Loucy (cell line): ENCODE measurements around the gene CDT1.

Source experiments
- H2AFZ ChIP-seq: fragments of 200-600 bp; sonication (generic); 2 replicates; pipeline ENCODE4 v1.6.0; 2016; ENCODE audit warnings: antibody characterized with exemption, mild to moderate bottlenecking, low read length, moderate library complexity
- H3F3A ChIP-seq: fragments of 200-600 bp; 2 replicates; pipeline ENCODE4 v1.6.0; 2016; ENCODE audit warnings: antibody characterized with exemption, low read depth, mild to moderate bottlenecking
- H3K27me3 ChIP-seq: fragments of 200-600 bp; sonication (generic); 2 replicates; pipeline ENCODE4 v1.6.1; 2014; ENCODE audit warnings: low read length, mild to moderate bottlenecking; ENCODE audit not compliant: insufficient read depth, poor library complexity, severe bottlenecking
- H3K36me3 ChIP-seq: fragments of 200-600 bp; sonication (generic); 2 replicates; pipeline ENCODE4 v1.6.1; 2016; ENCODE audit warnings: low read length; ENCODE audit not compliant: insufficient read depth
- H3K4me1 ChIP-seq: fragments of 200-600 bp; sonication (generic); 2 replicates; pipeline ENCODE4 v1.5.1; 2014; ENCODE audit warnings: low read length, mild to moderate bottlenecking; ENCODE audit not compliant: insufficient read depth, poor library complexity, severe bottlenecking
- H3K4me2 ChIP-seq: fragments of 200-600 bp; sonication (generic); 2 replicates; pipeline ENCODE4 v1.6.0; 2014; ENCODE audit warnings: antibody characterized with exemption, low read length, low read depth, mild to moderate bottlenecking; ENCODE audit not compliant: poor library complexity, severe bottlenecking
- H3K4me3 ChIP-seq: fragments of 200-600 bp; sonication (generic); 2 replicates; pipeline ENCODE4 v1.5.1; 2014; ENCODE audit warnings: low read length, mild to moderate bottlenecking, mixed read lengths; ENCODE audit not compliant: poor library complexity, severe bottlenecking
- H3K79me2 ChIP-seq: fragments of 200-600 bp; sonication (generic); 2 replicates; pipeline ENCODE4 v1.6.1; 2014; ENCODE audit warnings: low read length; ENCODE audit not compliant: insufficient read depth
- H3K9ac ChIP-seq: fragments of 200-600 bp; sonication (generic); 2 replicates; pipeline ENCODE4 v1.6.0; 2014; ENCODE audit warnings: mild to moderate bottlenecking, low read depth, low read length, moderate library complexity; ENCODE audit not compliant: poor library complexity, severe bottlenecking
- H3K9me2 ChIP-seq: fragments of 200-600 bp; sonication (generic); replicated peaks from 2 replicates; pipeline ENCODE4 v1.6.1; 2016; ENCODE audit warnings: low read depth, low read length, mixed read lengths
- H3K9me3 ChIP-seq: fragments of 200-600 bp; sonication (generic); 2 replicates; pipeline ENCODE4 v1.6.1; 2014; ENCODE audit warnings: mild to moderate bottlenecking, antibody characterized with exemption, low read length, low read depth; ENCODE audit not compliant: insufficient read depth
- H4K20me1 ChIP-seq: fragments of 200-600 bp; sonication (generic); 2 replicates; pipeline ENCODE4 v1.6.0; 2014; ENCODE audit warnings: antibody characterized with exemption, low read length, mild to moderate bottlenecking; ENCODE audit not compliant: insufficient read depth, poor library complexity, severe bottlenecking
- EZH2phosphoT487 ChIP-seq: fragments of 200-600 bp; IDR thresholded peaks from 2 replicates; pipeline ENCODE4 v1.6.1; 2018; ENCODE audit warnings: antibody characterized with exemption, mild to moderate bottlenecking, moderate library complexity, borderline replicate concordance
- TF ChIP-seq, protein P1 (sequence below): fragments of 200-600 bp; sonication (generic); conservative IDR thresholded peaks from 2 replicates; pipeline ENCODE4 v1.5.1; 2014; ENCODE audit warnings: mild to moderate bottlenecking, antibody characterized with exemption, low read length

CDT1 gene

DNA sequence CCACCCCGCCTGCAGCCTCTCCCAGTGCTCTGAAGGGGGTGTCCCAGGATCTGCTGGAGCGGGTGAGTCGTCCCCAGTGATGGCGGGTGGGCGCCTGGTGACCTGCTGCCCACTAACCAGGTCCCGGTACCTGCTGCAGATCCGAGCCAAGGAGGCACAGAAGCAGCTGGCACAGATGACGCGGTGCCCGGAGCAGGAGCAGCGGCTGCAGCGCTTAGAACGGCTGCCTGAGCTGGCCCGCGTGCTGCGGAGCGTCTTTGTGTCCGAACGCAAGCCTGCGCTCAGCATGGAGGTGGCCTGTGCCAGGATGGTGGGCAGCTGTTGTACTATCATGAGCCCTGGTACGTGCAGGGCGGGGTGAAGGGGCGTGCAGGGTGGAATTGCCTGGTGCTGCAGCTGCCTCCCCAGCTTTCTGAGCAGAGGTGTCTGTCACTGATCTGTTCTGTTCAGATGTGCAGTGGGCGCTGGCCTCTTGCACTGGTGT, 3.6 kb downstream of the CDT1 start:
- Histone ChIP-seq H3K27me3 (no peaks in the 10 kb centered on the region), H2AFZ (no peak overlapping the region), H3K9me3 (no peaks in the 10 kb centered on the region), H3K9ac (no peak overlapping the region), H3K4me3 (no peak overlapping the region), H3K4me2 (no peak overlapping the region), H4K20me1 (peaks cover 59% of the 10 kb centered on the region), H3K4me1 (no peaks in the 10 kb centered on the region), H3K36me3 (peaks cover 22% of the 10 kb centered on the region; the same call in 1 of the 2 replicates), H3K9me2 (no peaks in the 10 kb centered on the region), H3F3A (no peaks in the 10 kb centered on the region), H3K79me2 (peaks cover 71% of the 10 kb centered on the region)
- no peak for TF ChIP-seq EZH2phosphoT487
- TF ChIP-seq, protein P1, sequence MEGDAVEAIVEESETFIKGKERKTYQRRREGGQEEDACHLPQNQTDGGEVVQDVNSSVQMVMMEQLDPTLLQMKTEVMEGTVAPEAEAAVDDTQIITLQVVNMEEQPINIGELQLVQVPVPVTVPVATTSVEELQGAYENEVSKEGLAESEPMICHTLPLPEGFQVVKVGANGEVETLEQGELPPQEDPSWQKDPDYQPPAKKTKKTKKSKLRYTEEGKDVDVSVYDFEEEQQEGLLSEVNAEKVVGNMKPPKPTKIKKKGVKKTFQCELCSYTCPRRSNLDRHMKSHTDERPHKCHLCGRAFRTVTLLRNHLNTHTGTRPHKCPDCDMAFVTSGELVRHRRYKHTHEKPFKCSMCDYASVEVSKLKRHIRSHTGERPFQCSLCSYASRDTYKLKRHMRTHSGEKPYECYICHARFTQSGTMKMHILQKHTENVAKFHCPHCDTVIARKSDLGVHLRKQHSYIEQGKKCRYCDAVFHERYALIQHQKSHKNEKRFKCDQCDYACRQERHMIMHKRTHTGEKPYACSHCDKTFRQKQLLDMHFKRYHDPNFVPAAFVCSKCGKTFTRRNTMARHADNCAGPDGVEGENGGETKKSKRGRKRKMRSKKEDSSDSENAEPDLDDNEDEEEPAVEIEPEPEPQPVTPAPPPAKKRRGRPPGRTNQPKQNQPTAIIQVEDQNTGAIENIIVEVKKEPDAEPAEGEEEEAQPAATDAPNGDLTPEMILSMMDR = no peak

DNA sequence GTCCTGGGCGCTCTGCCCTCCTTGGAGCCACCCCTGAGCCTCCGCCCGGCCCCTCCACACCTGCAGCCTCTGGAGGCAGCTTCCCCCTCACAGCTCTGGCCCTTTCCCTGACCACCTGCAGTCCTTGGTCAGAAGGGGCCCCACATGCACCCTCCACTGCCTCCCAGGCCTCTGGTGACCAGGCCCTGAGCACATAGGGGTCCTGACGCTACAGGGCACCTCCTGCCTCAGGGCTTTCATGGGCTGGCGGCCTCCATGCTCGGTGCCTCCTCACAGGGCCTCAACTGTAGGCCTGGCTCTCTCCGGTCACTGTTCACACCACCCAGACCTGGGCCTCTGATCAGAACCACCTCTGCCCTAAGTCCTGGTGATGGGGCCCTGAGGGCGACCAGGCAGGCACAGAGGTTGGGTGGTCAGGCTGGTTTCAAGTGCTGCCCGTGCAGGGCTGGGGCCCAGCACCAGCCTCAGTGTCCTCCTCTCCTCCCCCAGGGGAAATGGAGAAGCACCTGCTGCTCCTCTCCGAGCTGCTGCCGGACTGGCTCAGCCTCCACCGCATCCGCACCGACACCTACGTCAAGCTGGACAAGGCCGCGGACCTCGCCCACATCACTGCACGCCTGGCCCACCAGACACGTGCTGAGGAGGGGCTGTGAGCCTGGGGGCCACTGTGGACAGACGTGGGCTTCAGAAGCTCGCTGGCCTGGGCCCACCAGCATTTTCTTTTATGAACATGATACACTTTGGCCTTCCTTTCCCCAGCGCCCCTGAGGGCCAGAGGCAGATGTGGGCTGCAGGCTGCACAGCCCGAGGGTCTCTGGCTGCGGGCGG, 4.3 kb downstream of the CDT1 start:
- Histone ChIP-seq H3K9me3 (no peaks in the 10 kb centered on the region), H3K36me3 (peaks cover 22% of the 10 kb centered on the region; the same call in 1 of the 2 replicates), H3K4me3 (no peak overlapping the region), H2AFZ (no peak overlapping the region), H3K9ac (no peak overlapping the region), H3K4me1 (no peaks in the 10 kb centered on the region), H3F3A (no peaks in the 10 kb centered on the region), H4K20me1 (peaks cover 59% of the 10 kb centered on the region), H3K27me3 (no peaks in the 10 kb centered on the region), H3K79me2 (peaks cover 70% of the 10 kb centered on the region), H3K4me2 (no peak overlapping the region), H3K9me2 (no peaks in the 10 kb centered on the region)
- TF ChIP-seq, protein P1 = no peak
- no peak for TF ChIP-seq EZH2phosphoT487

DNA sequence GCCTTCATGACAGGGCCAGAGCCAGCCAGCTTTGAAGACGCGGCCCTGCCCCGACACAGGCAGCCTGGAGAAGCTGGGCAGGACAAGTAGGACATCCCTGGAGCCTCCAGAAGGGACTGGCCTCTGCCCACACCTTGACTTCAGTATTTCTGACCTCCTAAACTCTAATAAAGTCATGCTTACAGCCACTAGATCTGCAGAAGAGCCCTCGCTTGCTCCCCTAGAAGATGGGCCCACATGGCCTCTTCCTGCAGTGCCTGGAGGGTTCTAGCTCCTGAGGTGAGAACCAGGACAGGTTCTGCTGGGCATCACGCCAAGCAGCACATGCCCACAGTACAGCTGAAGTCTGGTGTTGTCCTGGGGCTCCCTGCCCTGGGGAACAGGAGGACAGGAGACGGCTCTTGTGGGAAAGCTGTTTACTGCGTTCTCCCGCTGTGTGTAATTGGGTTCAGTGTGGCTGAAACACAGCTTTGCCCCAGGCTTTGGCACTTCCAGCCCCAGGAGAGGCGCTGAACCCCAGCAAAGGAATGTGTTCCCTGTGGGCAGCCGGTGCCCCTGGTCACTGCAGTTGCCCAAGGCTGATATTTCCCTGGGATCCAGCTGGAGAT, 5.6 kb downstream of the CDT1 start:
- no peaks in the 10 kb centered on the region for H3K27me3 ChIP-seq
- no peak overlapping the region for H2AFZ ChIP-seq
- no peaks in the 10 kb centered on the region for H3F3A ChIP-seq
- peaks cover 66% of the 10 kb centered on the region for H3K79me2 ChIP-seq
- TF ChIP-seq EZH2phosphoT487 = no peak
- TF ChIP-seq, protein P1 = no peak
- H3K9me3 ChIP-seq = no peaks in the 10 kb centered on the region
- no peak overlapping the region for H3K4me3 ChIP-seq
- peak overlapping the region; percentile 90 for H3K4me2 ChIP-seq
- no peaks in the 10 kb centered on the region for H3K9me2 ChIP-seq
- H3K9ac ChIP-seq = no peak overlapping the region
- H3K4me1 ChIP-seq = no peaks in the 10 kb centered on the region
- H3K36me3 ChIP-seq = peaks cover 22% of the 10 kb centered on the region; the same call in 1 of the 2 replicates
- peaks cover 59% of the 10 kb centered on the region for H4K20me1 ChIP-seq
